Suprapubic skin (tissue), 4 donors: ENCODE data around the gene EPHA6. TPM values are rescaled to one million over a fixed set of nuclear protein-coding genes. Genes with fewer than 3 reads are reported as not detected.

Experiments used
- DNase-seq, 2 donors: peaks; one replicate each; pipeline ENCODE4 v3.0.0-alpha.2; 2019; ENCODE audit warnings: low spot score in 2 of 2
- H3K27ac ChIP-seq: fragments of 200-600 bp; sonication (generic); one replicate; pipeline ENCODE4 v1.5.1; 2019
- H3K27me3 ChIP-seq: fragments of 200-600 bp; sonication (generic); one replicate; pipeline ENCODE4 v1.5.1; 2019
- H3K36me3 ChIP-seq: fragments of 200-600 bp; sonication (generic); one replicate; pipeline ENCODE4 v1.5.1; 2019
- H3K4me1 ChIP-seq: fragments of 200-600 bp; sonication (generic); one replicate; pipeline ENCODE4 v1.5.1; 2019
- H3K4me3 ChIP-seq: fragments of 200-600 bp; sonication (generic); one replicate; pipeline ENCODE4 v1.5.1; 2019; ENCODE audit warnings: mild to moderate bottlenecking
- H3K9me3 ChIP-seq: fragments of 200-600 bp; sonication (generic); one replicate; pipeline ENCODE4 v1.5.1; 2019
- CTCF ChIP-seq, 2 donors: fragments of 200-600 bp in 1 of 2; fragments of 450-650 bp in 1 of 2; sonication (generic) in 1 of 2; IDR thresholded peaks; one replicate each; pipeline ENCODE4 v1.5.1; 2016 to 2019; ENCODE audit warnings: antibody characterized with exemption in 2 of 2, mild to moderate bottlenecking in 1 of 2, moderate library complexity in 1 of 2
- EP300 ChIP-seq: sonication (generic); formaldehyde crosslinking; IDR thresholded peaks from one replicate; pipeline ENCODE4 v1.6.1; 2017; ENCODE audit warnings: antibody characterized with exemption
- POLR2A ChIP-seq, 2 donors: fragments of 450-650 bp; IDR thresholded peaks; one replicate each; pipeline ENCODE4 v1.6.1; 2017; ENCODE audit warnings: antibody characterized with exemption in 2 of 2, mild to moderate bottlenecking in 2 of 2, moderate library complexity in 2 of 2
- POLR2AphosphoS5 ChIP-seq, 3 donors: sonication (generic); formaldehyde crosslinking; IDR thresholded peaks; one replicate each; pipeline ENCODE4 v1.6.1; 2017; ENCODE audit warnings: antibody characterized with exemption in 3 of 3
- WGBS: methylation state at CpG from one replicate; pipeline ENCODE4 v1.1.5; 2018; 5-methylcytosine and 5-hydroxymethylcytosine counted together
- total RNA-seq, 4 donors: library from RNA; depleted of rRNA; stranded (reverse); fragments of >200 nt; gene quantifications; one replicate each; pipeline ENCODE4 v1.1.0, GENCODE V29; 2016

Gene EPHA6
- total RNA-seq, 4 donors from 2014 or later: not detected

GRCh38 chr3:97293596-97294131 lies 479.3 kb downstream of the EPHA6 start:
- H3K36me3 ChIP-seq: no peaks in the 10 kb centered on the region
- H3K27me3 ChIP-seq: no peaks in the 10 kb centered on the region
- no peaks in the 10 kb centered on the region for H3K9me3 ChIP-seq
- WGBS: 73% methylated on average over 3 of the region's 5 CpGs
- H3K4me3 ChIP-seq: no peak overlapping the region
- DNase-seq: no peak
- TF ChIP-seq POLR2A (IDR thresholded peaks at IDR 0.05): no peak
- no peak for TF ChIP-seq POLR2AphosphoS5 (IDR thresholded peaks at IDR 0.05)
- TF ChIP-seq EP300: no peak
- no peak for TF ChIP-seq CTCF (IDR thresholded peaks at IDR 0.05)
- H3K4me1 ChIP-seq: no peaks in the 10 kb centered on the region
- no peak overlapping the region for H3K27ac ChIP-seq

- no peaks in the 10 kb centered on the region for H3K27me3 ChIP-seq
- no peak for DNase-seq
- H3K4me1 ChIP-seq: no peaks in the 10 kb centered on the region
- WGBS: 20% methylated on average over 1 of the region's 1 CpG
- no peaks in the 10 kb centered on the region for H3K9me3 ChIP-seq
- TF ChIP-seq EP300 (no peak), CTCF (IDR thresholded peaks at IDR 0.05) (no peak)
- H3K36me3 ChIP-seq: no peaks in the 10 kb centered on the region
- no peak overlapping the region for H3K27ac ChIP-seq
- H3K4me3 ChIP-seq: no peak overlapping the region
Observed at GRCh38 chr3:97297032-97297431, 482.6 kb downstream of the EPHA6 start.

GRCh38 chr3:97301114-97301513 lies 486.7 kb downstream of the EPHA6 start:
- no peaks in the 10 kb centered on the region for H3K9me3 ChIP-seq
- no peaks in the 10 kb centered on the region for H3K36me3 ChIP-seq
- DNase-seq: no peak
- H3K27ac ChIP-seq: no peak overlapping the region
- TF ChIP-seq POLR2A (IDR thresholded peaks at IDR 0.05): no peak
- TF ChIP-seq CTCF (IDR thresholded peaks at IDR 0.05): no peak
- no peak for TF ChIP-seq POLR2AphosphoS5 (IDR thresholded peaks at IDR 0.05)
- TF ChIP-seq EP300: no peak
- no peak overlapping the region for H3K4me3 ChIP-seq
- H3K27me3 ChIP-seq: no peaks in the 10 kb centered on the region
- no peaks in the 10 kb centered on the region for H3K4me1 ChIP-seq

- 83% methylated on average over 1 of the region's 1 CpG for WGBS
- Histone ChIP-seq H3K9me3 (no peaks in the 10 kb centered on the region), H3K27me3 (no peaks in the 10 kb centered on the region), H3K27ac (no peak overlapping the region), H3K36me3 (no peaks in the 10 kb centered on the region), H3K4me1 (no peaks in the 10 kb centered on the region), H3K4me3 (no peak overlapping the region)
- no peak for DNase-seq
- TF ChIP-seq POLR2AphosphoS5 (IDR thresholded peaks at IDR 0.05) (no peak), POLR2A (IDR thresholded peaks at IDR 0.05) (no peak)
Observed at GRCh38 chr3:97306226-97306625, 491.8 kb downstream of the EPHA6 start.

- 75% methylated on average over 3 of the region's 3 CpGs for WGBS
- H3K4me1 ChIP-seq: no peaks in the 10 kb centered on the region
- H3K9me3 ChIP-seq: peaks cover 6% of the 10 kb centered on the region
- no peaks in the 10 kb centered on the region for H3K36me3 ChIP-seq
- no peak overlapping the region for H3K4me3 ChIP-seq
- no peak overlapping the region for H3K27ac ChIP-seq
- TF ChIP-seq CTCF (IDR thresholded peaks at IDR 0.05) (no peak), POLR2AphosphoS5 (IDR thresholded peaks at IDR 0.05) (no peak), EP300 (no peak)
- DNase-seq: no peak
- no peaks in the 10 kb centered on the region for H3K27me3 ChIP-seq
Observed at GRCh38 chr3:97338375-97338774, 524.0 kb downstream of the EPHA6 start.

GRCh38 chr3:97340940-97341339 lies 526.5 kb downstream of the EPHA6 start:
- no peaks in the 10 kb centered on the region for H3K36me3 ChIP-seq
- no peak overlapping the region for H3K27ac ChIP-seq
- WGBS: 65% methylated on average over 2 of the region's 2 CpGs
- H3K9me3 ChIP-seq: no peaks in the 10 kb centered on the region
- no peak overlapping the region for H3K4me3 ChIP-seq
- no peaks in the 10 kb centered on the region for H3K27me3 ChIP-seq
- no peaks in the 10 kb centered on the region for H3K4me1 ChIP-seq
- no peak for DNase-seq
- TF ChIP-seq EP300: no peak
- TF ChIP-seq CTCF (IDR thresholded peaks at IDR 0.05): no peak
- no peak for TF ChIP-seq POLR2A (IDR thresholded peaks at IDR 0.05)
- no peak for TF ChIP-seq POLR2AphosphoS5 (IDR thresholded peaks at IDR 0.05)
